HAP-1 (cell line): ENCODE measurements around the gene ISG15.
A peak's percentile ranks its signal among the peaks of the same experiment; 100 is the strongest.
"Not testable (repeated sequence)": the region's sequence is repeated elsewhere in the genome, so short reads cannot be mapped to it uniquely, and the experiment has no call there.

Experiments
- DNase-seq, 2 experiments: peaks; one replicate each; pipeline ENCODE4 v3.0.0-alpha.2; 2016 to 2020; ENCODE audit warnings: low spot score in 2 of 2
- H3K27me3 ChIP-seq: fragments of 250-450 bp; sonication (Bioruptor Pico); 2 replicates; pipeline ENCODE4 v1.5.1; 2020; ENCODE audit warnings: low read depth, mild to moderate bottlenecking, moderate library complexity
- H3K36me3 ChIP-seq: fragments of 250-450 bp; sonication (Bioruptor Pico); replicated peaks from 2 replicates; pipeline ENCODE4 v1.5.1; 2020; ENCODE audit warnings: mild to moderate bottlenecking
- H3K4me1 ChIP-seq: fragments of 250-450 bp; sonication (Bioruptor Pico); 2 replicates; pipeline ENCODE4 v1.5.1; 2020; ENCODE audit warnings: mild to moderate bottlenecking
- H3K4me3 ChIP-seq: fragments of 250-450 bp; sonication (Bioruptor Pico); 2 replicates; pipeline ENCODE4 v1.5.1; 2020; ENCODE audit warnings: mild to moderate bottlenecking, moderate library complexity
- H3K9me3 ChIP-seq: fragments of 250-450 bp; sonication (Bioruptor Pico); 2 replicates; pipeline ENCODE4 v1.5.1; 2020; ENCODE audit warnings: mild to moderate bottlenecking, moderate library complexity
- in situ Hi-C: fragments of 300-500 bp; cut with MboI; formaldehyde crosslinking; loops from 3 replicates; pipeline ENCODE4 v1.14.3; 2020; ENCODE audit warnings: low sequenced_read_pairs, inconsistent platforms, mixed read lengths

Gene ISG15

DNA sequence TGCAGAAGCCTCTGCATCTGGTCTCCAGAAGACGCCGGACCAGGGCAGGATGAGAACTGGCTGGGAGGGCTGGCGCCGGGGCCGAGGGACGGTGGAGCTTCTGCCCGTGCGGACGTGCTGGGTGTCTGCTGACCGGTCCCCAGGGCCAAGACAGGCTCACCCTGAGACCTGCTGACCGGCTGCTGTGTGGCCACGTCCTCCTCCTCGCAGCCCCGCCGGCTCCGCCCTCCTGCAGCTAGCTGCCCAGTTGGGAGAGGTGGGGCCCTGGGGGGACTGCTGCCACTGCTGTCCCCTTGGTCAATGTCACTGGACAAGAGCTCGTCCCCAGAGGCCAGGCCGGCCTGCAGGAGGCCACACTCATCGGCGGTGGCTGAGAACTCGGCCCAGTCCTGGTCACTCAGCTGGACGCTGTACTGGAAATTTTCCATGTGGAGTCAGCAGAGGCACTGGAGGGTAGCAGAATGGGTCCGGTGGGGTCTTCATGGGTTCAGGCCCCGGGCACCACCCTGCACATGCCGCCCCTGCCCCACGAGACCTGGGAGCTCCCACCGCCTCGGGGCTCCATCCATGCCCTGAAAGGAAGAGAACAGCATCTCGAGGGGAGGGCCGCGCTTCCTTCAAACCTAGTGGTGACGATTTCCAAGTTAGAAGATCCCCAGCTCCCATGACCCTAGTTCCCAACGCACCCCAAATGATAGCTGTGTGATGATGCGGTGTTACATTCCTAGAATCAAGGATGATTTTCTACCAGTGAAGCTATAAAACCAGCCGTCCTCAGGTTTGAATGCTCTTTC is 32.5 kb upstream of the ISG15 start:
- DNase-seq: no peak
- in situ Hi-C loops: no loop called here
- Histone ChIP-seq H3K4me3 (no peak overlapping the region), H3K27me3 (peaks cover 23% of the 10 kb centered on the region), H3K9me3 (no peaks in the 10 kb centered on the region), H3K36me3 (no peaks in the 10 kb centered on the region), H3K4me1 (no peaks in the 10 kb centered on the region)

- no peak for DNase-seq
- Histone ChIP-seq H3K27me3 (peaks cover 23% of the 10 kb centered on the region), H3K4me3 (no peak overlapping the region), H3K36me3 (no peaks in the 10 kb centered on the region), H3K9me3 (no peaks in the 10 kb centered on the region), H3K4me1 (no peaks in the 10 kb centered on the region)
- in situ Hi-C loops: no loop called here
Measured at GRCh38 chr1:981491-981954, 31.8 kb upstream of the ISG15 start.

DNA sequence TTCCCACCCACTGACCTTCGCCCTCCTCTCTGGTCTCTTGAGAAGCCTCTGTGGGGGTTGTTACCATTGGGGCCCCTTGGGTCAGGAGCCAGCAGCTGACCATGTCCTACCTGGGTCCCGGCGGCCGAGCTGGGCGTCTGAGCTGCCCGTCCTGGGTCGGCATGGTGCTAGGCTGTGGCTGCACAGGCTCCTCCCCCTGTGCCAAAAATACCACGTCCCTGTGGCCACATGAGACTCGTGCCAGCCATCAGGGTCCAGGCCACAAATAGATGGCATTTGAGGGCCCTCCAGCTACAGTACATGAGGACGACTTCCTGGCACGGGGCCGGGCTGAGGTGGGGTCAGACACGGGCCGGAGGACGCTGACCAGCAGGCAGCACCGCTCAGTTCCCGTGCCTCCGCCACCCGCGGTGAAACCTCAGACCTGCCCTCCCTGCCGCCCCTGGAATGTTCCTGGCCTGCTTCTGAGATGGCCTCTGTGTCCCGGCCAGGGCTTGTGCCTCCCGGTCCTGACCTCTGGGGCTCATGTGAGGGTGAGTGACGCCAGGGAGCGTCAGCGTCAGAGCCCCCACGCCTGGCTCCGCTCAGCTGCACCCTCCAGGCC is 31.2 kb upstream of the ISG15 start, which contains the start of gene PERM1:
PERM1 (minus strand) TSS at position 139 of the 604 bp plus-strand sequence. CDS start 1,064 bp downstream, outside the sequence.
- peaks cover 23% of the 10 kb centered on the region for H3K27me3 ChIP-seq
- H3K4me3 ChIP-seq: no peak within 1 kb of the TSS
- H3K9me3 ChIP-seq: no peaks in the 10 kb centered on the region
- in situ Hi-C loops: no loop called here
- no peaks in the 10 kb centered on the region for H3K4me1 ChIP-seq
- H3K36me3 ChIP-seq: no peaks in the 10 kb centered on the region
- no peak for DNase-seq

- H3K36me3 ChIP-seq: no peaks in the 10 kb centered on the region
- no peaks in the 10 kb centered on the region for H3K9me3 ChIP-seq
- peaks cover 23% of the 10 kb centered on the region for H3K27me3 ChIP-seq
- in situ Hi-C loops: no loop called here
- no peak overlapping the region for H3K4me3 ChIP-seq
- H3K4me1 ChIP-seq: no peaks in the 10 kb centered on the region
- DNase-seq: no peak
Measured at GRCh38 chr1:982765-983436, 30.4 kb upstream of the ISG15 start.

- in situ Hi-C loops: no loop called here
- DNase-seq: peak in 1 of 2 experiments; percentile 74
- Histone ChIP-seq H3K4me1 (no peaks in the 10 kb centered on the region), H3K36me3 (no peaks in the 10 kb centered on the region), H3K27me3 (peaks cover 25% of the 10 kb centered on the region), H3K9me3 (no peaks in the 10 kb centered on the region; the same call in 1 of the 2 replicates), H3K4me3 (no peak overlapping the region)
Measured at GRCh38 chr1:983798-984475, 29.4 kb upstream of the ISG15 start.

DNA sequence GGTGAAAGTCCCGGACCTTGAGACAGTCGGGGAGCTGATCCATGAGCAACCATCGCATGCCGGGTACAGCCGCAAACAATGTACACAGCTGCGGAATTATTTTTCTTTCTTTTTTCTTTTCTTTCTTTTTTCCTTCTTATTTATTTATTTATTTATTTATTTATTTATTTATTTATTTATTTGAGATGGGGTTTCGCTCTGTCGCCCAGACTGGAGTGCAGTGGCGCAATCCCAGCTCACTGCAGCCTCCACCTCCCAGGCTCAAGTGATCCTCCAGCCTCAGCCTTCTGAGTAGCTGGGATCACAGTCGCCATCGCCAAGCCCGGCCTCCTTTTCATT is 28.9 kb upstream of the ISG15 start:
- no peaks in the 10 kb centered on the region for H3K36me3 ChIP-seq
- no peaks in the 10 kb centered on the region for H3K4me1 ChIP-seq
- H3K27me3 ChIP-seq: peaks cover 27% of the 10 kb centered on the region
- in situ Hi-C loops: no loop called here
- H3K9me3 ChIP-seq: no peaks in the 10 kb centered on the region; the same call in 1 of the 2 replicates
- H3K4me3 ChIP-seq: no peak overlapping the region
- DNase-seq: no peak

GRCh38 chr1:985126-985525 is 28.2 kb upstream of the ISG15 start:
- Histone ChIP-seq H3K27me3 (peaks cover 32% of the 10 kb centered on the region), H3K4me3 (no peak overlapping the region), H3K4me1 (no peaks in the 10 kb centered on the region), H3K9me3 (no peaks in the 10 kb centered on the region; the same call in 1 of the 2 replicates), H3K36me3 (no peaks in the 10 kb centered on the region)
- in situ Hi-C loops: no loop called here
- DNase-seq: no peak

GRCh38 chr1:988061-988460 is 25.2 kb upstream of the ISG15 start:
- H3K4me3 ChIP-seq, H3K9me3 ChIP-seq, DNase-seq, H3K36me3 ChIP-seq, H3K4me1 ChIP-seq, in situ Hi-C loops: not testable (repeated sequence)
- peaks cover 18% of the 10 kb centered on the region for H3K27me3 ChIP-seq

DNA sequence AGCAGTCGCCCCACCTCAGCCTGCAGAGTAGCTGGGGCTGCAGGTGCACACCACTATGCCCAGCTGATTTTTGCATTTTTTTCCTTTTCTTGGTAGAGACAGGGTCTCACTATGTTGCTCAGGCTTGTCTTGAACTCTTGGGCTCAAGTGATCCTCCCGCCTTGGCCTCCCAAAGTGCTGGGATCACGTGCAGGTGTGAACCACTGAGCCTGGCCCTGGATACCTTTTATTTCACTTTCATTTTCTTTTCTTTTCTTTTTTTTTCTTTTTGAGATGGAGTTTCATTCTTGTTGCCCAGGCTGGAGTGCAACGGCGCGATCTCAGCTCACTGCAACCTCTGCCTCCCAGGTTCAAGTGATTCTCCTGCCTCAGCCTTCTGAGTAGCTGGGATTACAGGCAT is 22.0 kb upstream of the ISG15 start:
- H3K36me3 ChIP-seq, DNase-seq, H3K9me3 ChIP-seq, H3K4me3 ChIP-seq, H3K27me3 ChIP-seq, H3K4me1 ChIP-seq: not testable (repeated sequence)
- in situ Hi-C loops: loop anchor here (5.0 kb wide), 1 partner anchor 76 kb away; no protein-coding TSS in a partner anchor

GRCh38 chr1:991895-992294 is 21.4 kb upstream of the ISG15 start:
- no peak overlapping the region for H3K4me3 ChIP-seq
- in situ Hi-C loops: loop anchor here (5.0 kb wide), 1 partner anchor 75 kb away; no protein-coding TSS in a partner anchor
- H3K27me3 ChIP-seq: peaks cover 10% of the 10 kb centered on the region; the same call in 1 of the 2 replicates
- H3K36me3 ChIP-seq: no peaks in the 10 kb centered on the region
- DNase-seq: no peak
- no peaks in the 10 kb centered on the region; the same call in 1 of the 2 replicates for H3K9me3 ChIP-seq
- no peaks in the 10 kb centered on the region for H3K4me1 ChIP-seq

DNA sequence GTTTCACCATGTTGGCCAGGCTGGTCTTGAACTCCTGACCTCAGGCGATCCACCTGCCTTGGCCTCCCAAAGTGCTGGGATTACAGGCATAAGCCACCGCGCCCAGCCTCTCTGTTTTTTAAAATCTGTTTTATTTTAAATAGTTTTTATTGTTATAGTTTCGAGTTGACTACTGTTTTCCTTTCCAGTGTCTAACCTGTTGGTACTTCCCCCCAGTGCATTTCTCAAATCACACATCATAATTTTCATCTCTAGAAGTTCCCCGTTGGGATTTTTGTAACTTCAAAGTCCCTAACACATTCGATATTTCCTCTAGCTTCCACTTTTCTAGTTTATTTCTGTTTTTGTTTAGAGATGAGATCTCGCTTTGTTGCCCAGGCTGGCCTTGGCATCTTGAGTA is 20.9 kb upstream of the ISG15 start:
- H3K36me3 ChIP-seq: no peaks in the 10 kb centered on the region
- H3K27me3 ChIP-seq: peaks cover 10% of the 10 kb centered on the region; the same call in 1 of the 2 replicates
- H3K4me1 ChIP-seq: no peaks in the 10 kb centered on the region
- in situ Hi-C loops: loop anchor here (5.0 kb wide), 1 partner anchor 75 kb away; no protein-coding TSS in a partner anchor
- no peak overlapping the region for H3K4me3 ChIP-seq
- H3K9me3 ChIP-seq: no peaks in the 10 kb centered on the region; the same call in 1 of the 2 replicates
- DNase-seq: no peak

- Histone ChIP-seq H3K27me3 (peaks cover 8% of the 10 kb centered on the region; the same call in 1 of the 2 replicates), H3K4me3 (no peak overlapping the region), H3K4me1 (peaks cover 5% of the 10 kb centered on the region; the same call in 1 of the 2 replicates), H3K36me3 (peaks cover 7% of the 10 kb centered on the region; the same call in 1 of the 2 replicates), H3K9me3 (no peaks in the 10 kb centered on the region)
- no peak for DNase-seq
- in situ Hi-C loops: loop anchor here (5.0 kb wide), 1 partner anchor 74 kb away; no protein-coding TSS in a partner anchor
Measured at GRCh38 chr1:993379-993995, 19.8 kb upstream of the ISG15 start.

DNA sequence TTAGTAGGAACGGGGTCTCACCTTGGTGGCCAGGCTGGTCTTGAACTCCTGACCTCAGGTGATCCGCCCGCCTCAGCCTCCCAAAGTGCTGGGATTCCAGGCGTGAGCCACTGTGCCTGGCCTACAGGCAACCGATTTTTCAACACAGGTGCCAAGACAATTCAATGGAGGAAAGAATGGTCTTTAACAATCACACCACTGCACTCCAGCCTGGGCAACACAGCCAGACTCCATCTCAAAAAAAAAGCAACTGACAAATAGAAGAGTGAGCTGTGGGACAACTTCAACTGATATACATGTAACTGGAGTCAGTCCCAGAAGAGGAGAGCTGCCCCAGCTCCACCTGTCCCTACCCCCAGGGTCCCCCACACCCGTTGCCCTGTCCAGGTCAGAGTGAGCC is 18.8 kb upstream of the ISG15 start:
- in situ Hi-C loops: loop anchor here (5.0 kb wide), 1 partner anchor 73 kb away; no protein-coding TSS in a partner anchor
- H3K9me3 ChIP-seq, H3K4me1 ChIP-seq, H3K27me3 ChIP-seq, DNase-seq, H3K4me3 ChIP-seq: not testable (repeated sequence)
- peaks cover 11% of the 10 kb centered on the region; the same call in 1 of the 2 replicates for H3K36me3 ChIP-seq
